ENCODE measurements around the gene GRIK1. TPM values are rescaled to one million over a fixed set of nuclear protein-coding genes. Genes with fewer than 3 reads are reported as not detected.

The GRIK1 gene
- polyA plus RNA-seq, 1 donor (not counting 4 experiments of a cell fraction or from before 2014, with no cell fraction given) = not detected

DNA sequence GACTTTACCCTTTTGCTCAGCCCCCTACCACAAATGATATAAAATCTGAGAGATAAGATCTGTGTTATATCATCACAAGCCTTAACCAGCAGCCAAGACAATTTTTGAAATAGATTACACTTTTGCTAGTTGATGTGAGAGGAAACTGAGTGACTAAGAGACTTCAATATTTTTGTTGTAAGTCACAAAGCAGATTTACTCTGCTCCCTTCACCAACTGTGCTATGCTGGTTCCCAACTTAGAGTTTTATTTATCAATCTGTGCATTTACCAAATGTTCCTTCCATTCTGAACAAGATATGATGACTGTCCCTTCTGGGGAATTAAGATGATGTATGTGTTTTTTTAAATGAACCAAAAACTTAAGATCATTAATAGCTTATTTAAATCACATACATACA is 12.1 kb upstream of the GRIK1 start:
- Histone ChIP-seq H3K27ac (ENCODE audit: control insufficient read depth, insufficient read depth, low read length) (no peak overlapping the region), H3K27me3 (ENCODE audit: control insufficient read depth, extremely low read depth, insufficient read depth, low read length) (no peaks in the 10 kb centered on the region), H3K4me3 (ENCODE audit: control insufficient read depth in 2 of 3, extremely low read depth in 1 of 3, insufficient read depth in 2 of 3, low read depth in 1 of 3, low read length in 3 of 3) (no peak overlapping the region), H4K20me1 (ENCODE audit: control insufficient read depth, extremely low read depth, insufficient read depth, low read length) (no peaks in the 10 kb centered on the region), H3K79me2 (ENCODE audit: control insufficient read depth, insufficient read depth, low read length) (no peaks in the 10 kb centered on the region), H2AFZ (ENCODE audit: control insufficient read depth, low read length) (no peak overlapping the region), H3K9me1 (ENCODE audit: control insufficient read depth, extremely low read depth, insufficient read depth, low read length) (no peaks in the 10 kb centered on the region), H3K9me3 (ENCODE audit: control insufficient read depth, low read depth, low read length) (no peaks in the 10 kb centered on the region), H3K4me2 (ENCODE audit: control insufficient read depth, extremely low read depth, insufficient read depth, low read depth, low read length) (no peak overlapping the region), H3K36me3 (ENCODE audit: control insufficient read depth in 2 of 2, extremely low read depth in 1 of 2, insufficient read depth in 2 of 2, low read length in 2 of 2) (no peaks in the 10 kb centered on the region), H3K9ac (ENCODE audit: control insufficient read depth, extremely low read depth, insufficient read depth, low read length) (no peak overlapping the region), H3K4me1 (ENCODE audit: control insufficient read depth, extremely low read depth, insufficient read depth, low read length) (no peaks in the 10 kb centered on the region)
- TF ChIP-seq, protein P1, sequence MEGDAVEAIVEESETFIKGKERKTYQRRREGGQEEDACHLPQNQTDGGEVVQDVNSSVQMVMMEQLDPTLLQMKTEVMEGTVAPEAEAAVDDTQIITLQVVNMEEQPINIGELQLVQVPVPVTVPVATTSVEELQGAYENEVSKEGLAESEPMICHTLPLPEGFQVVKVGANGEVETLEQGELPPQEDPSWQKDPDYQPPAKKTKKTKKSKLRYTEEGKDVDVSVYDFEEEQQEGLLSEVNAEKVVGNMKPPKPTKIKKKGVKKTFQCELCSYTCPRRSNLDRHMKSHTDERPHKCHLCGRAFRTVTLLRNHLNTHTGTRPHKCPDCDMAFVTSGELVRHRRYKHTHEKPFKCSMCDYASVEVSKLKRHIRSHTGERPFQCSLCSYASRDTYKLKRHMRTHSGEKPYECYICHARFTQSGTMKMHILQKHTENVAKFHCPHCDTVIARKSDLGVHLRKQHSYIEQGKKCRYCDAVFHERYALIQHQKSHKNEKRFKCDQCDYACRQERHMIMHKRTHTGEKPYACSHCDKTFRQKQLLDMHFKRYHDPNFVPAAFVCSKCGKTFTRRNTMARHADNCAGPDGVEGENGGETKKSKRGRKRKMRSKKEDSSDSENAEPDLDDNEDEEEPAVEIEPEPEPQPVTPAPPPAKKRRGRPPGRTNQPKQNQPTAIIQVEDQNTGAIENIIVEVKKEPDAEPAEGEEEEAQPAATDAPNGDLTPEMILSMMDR (optimal IDR thresholded peaks at IDR 0.05 in 1 of 3, IDR thresholded peaks at IDR 0.05 in 1 of 3, conservative IDR thresholded peaks at IDR 0.05 in 1 of 3; ENCODE audit: extremely low read depth in 1 of 3, insufficient read depth in 2 of 3, low read length in 3 of 3) = no peak
- TF ChIP-seq EZH2 (IDR thresholded peaks at IDR 0.05; ENCODE audit: low read length) = no peak
- no peak for DNase-seq (ENCODE audit: low read depth, low spot score)
- FAIRE-seq = no peak
- dilution Hi-C loops (cut with MboI; ENCODE audit: extremely low pct_ligation_motif_present, low sequenced_read_pairs) = no loop called here

DNA sequence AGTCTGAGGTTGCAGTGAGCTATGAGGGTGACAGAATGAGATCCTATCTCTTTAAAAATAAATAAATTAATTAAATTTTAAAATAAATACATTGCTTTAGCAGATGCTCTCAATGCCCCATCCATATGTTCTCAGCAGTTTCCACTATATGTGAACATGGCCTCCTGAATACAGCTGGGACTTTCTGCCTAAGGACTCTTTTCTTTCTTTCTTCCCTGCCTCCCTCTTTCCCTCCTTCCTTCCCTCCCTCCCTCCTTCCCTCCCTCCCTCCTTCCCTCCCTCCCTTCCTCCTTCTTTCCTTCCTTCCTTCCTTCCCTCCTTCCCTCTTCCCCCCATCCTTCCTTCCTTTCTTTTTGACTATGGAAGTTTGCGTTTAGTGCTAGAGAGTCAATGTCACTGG is 10.2 kb upstream of the GRIK1 start:
- Histone ChIP-seq H3K9me1 (ENCODE audit: control insufficient read depth, extremely low read depth, insufficient read depth, low read length) (no peaks in the 10 kb centered on the region), H3K79me2 (ENCODE audit: control insufficient read depth, insufficient read depth, low read length) (no peaks in the 10 kb centered on the region), H3K4me2 (ENCODE audit: control insufficient read depth, extremely low read depth, insufficient read depth, low read depth, low read length) (no peak overlapping the region), H3K36me3 (ENCODE audit: control insufficient read depth in 2 of 2, extremely low read depth in 1 of 2, insufficient read depth in 2 of 2, low read length in 2 of 2) (no peaks in the 10 kb centered on the region), H2AFZ (ENCODE audit: control insufficient read depth, low read length) (no peak overlapping the region), H3K27me3 (ENCODE audit: control insufficient read depth, extremely low read depth, insufficient read depth, low read length) (no peaks in the 10 kb centered on the region), H3K27ac (ENCODE audit: control insufficient read depth, insufficient read depth, low read length) (no peak overlapping the region), H3K4me3 (ENCODE audit: control insufficient read depth in 2 of 3, extremely low read depth in 1 of 3, insufficient read depth in 2 of 3, low read depth in 1 of 3, low read length in 3 of 3) (no peak overlapping the region), H4K20me1 (ENCODE audit: control insufficient read depth, extremely low read depth, insufficient read depth, low read length) (no peaks in the 10 kb centered on the region), H3K9ac (ENCODE audit: control insufficient read depth, extremely low read depth, insufficient read depth, low read length) (no peak overlapping the region), H3K9me3 (ENCODE audit: control insufficient read depth, low read depth, low read length) (no peaks in the 10 kb centered on the region), H3K4me1 (ENCODE audit: control insufficient read depth, extremely low read depth, insufficient read depth, low read length) (no peaks in the 10 kb centered on the region)
- DNase-seq (ENCODE audit: low read depth, low spot score) = no peak
- FAIRE-seq = no peak
- no peak for TF ChIP-seq EZH2 (IDR thresholded peaks at IDR 0.05; ENCODE audit: low read length)
- TF ChIP-seq, protein P1 (optimal IDR thresholded peaks at IDR 0.05 in 1 of 3, IDR thresholded peaks at IDR 0.05 in 1 of 3, conservative IDR thresholded peaks at IDR 0.05 in 1 of 3; ENCODE audit: extremely low read depth in 1 of 3, insufficient read depth in 2 of 3, low read length in 3 of 3) = no peak
- dilution Hi-C loops (cut with MboI; ENCODE audit: extremely low pct_ligation_motif_present, low sequenced_read_pairs) = no loop called here

Data from keratinocyte (primary cell).